ENCODE data around the gene ACR.

The ACR gene

GRCh38 chr22:50702261-50702671 lies 35.7 kb upstream of the ACR start:
- no peak overlapping the region for H4K91ac ChIP-seq (ENCODE audit: low read depth, low read length)
- H3K9me3 ChIP-seq (ENCODE audit: insufficient read depth, low read depth, low read length): peaks cover 4% of the 10 kb centered on the region
- no peak overlapping the region for H2AFZ ChIP-seq (ENCODE audit: insufficient read depth, low read length, poor library complexity)
- no peak overlapping the region for H3K4ac ChIP-seq (ENCODE audit: low read depth, low read length)
- no peak overlapping the region for H4K8ac ChIP-seq (ENCODE audit: low read depth, low read length)
- no peaks in the 10 kb centered on the region for H3K79me1 ChIP-seq (ENCODE audit: low read length)
- no peak overlapping the region for H3K9ac ChIP-seq (ENCODE audit: low read length)
- H3K4me2 ChIP-seq (ENCODE audit: low read length): no peak overlapping the region
- no peak for DNase-seq
- no CpG with 5 or more reads among the region's 7 CpGs for WGBS (ENCODE audit: extremely low coverage, insufficient coverage, insufficient read length)
- H3K36me3 ChIP-seq (ENCODE audit: control insufficient read depth in 1 of 2, insufficient read depth in 2 of 2, low read length in 2 of 2): no peaks in the 10 kb centered on the region
- no peak overlapping the region for H2BK120ac ChIP-seq (ENCODE audit: insufficient read depth, low read length, poor library complexity)
- no peak overlapping the region for H2BK12ac ChIP-seq (ENCODE audit: low read length)
- H4K12ac ChIP-seq (ENCODE audit: low read depth, low read length): no peak overlapping the region
- H3K18ac ChIP-seq (ENCODE audit: low read length): no peak overlapping the region
- H3K23ac ChIP-seq (ENCODE audit: low read length): no peak overlapping the region
- no peak overlapping the region for H3K27ac ChIP-seq (ENCODE audit: low read depth, low read length)
- no peaks in the 10 kb centered on the region for H3K79me2 ChIP-seq (ENCODE audit: control insufficient read depth, insufficient read depth, low read length, poor library complexity)
- peaks cover 5% of the 10 kb centered on the region for H3K27me3 ChIP-seq (ENCODE audit: insufficient read depth, low read length)
- H2BK5ac ChIP-seq (ENCODE audit: low read depth, low read length, poor library complexity): no peak overlapping the region
- no peak overlapping the region for H3K14ac ChIP-seq (ENCODE audit: low read length)
- peaks cover 7 to 8% of the 10 kb centered on the region in 2 experiments for H3K4me1 ChIP-seq (ENCODE audit: control insufficient read depth in 1 of 2, insufficient read depth in 2 of 2, low read length in 2 of 2)
- no peak overlapping the region for H2AK5ac ChIP-seq (ENCODE audit: low read length)
- no peak overlapping the region for H3K4me3 ChIP-seq (ENCODE audit: low read depth, low read length)

GRCh38 chr22:50702821-50703725 lies 34.9 kb upstream of the ACR start:
- Histone ChIP-seq H3K14ac (ENCODE audit: low read length) (no peak overlapping the region), H2BK120ac (ENCODE audit: insufficient read depth, low read length, poor library complexity) (no peak overlapping the region), H3K18ac (ENCODE audit: low read length) (no peak overlapping the region), H3K9me3 (ENCODE audit: insufficient read depth, low read depth, low read length) (peaks cover 4% of the 10 kb centered on the region), H3K79me2 (ENCODE audit: control insufficient read depth, insufficient read depth, low read length, poor library complexity) (no peaks in the 10 kb centered on the region), H2AK5ac (ENCODE audit: low read length) (no peak overlapping the region), H3K23ac (ENCODE audit: low read length) (no peak overlapping the region), H3K4me2 (ENCODE audit: low read length) (no peak overlapping the region), H2BK5ac (ENCODE audit: low read depth, low read length, poor library complexity) (no peak overlapping the region), H4K12ac (ENCODE audit: low read depth, low read length) (no peak overlapping the region), H3K79me1 (ENCODE audit: low read length) (no peaks in the 10 kb centered on the region), H3K9ac (ENCODE audit: low read length) (no peak overlapping the region), H3K27me3 (ENCODE audit: insufficient read depth, low read length) (peaks cover under 1% of the 10 kb centered on the region), H3K4me1 (ENCODE audit: control insufficient read depth in 1 of 2, insufficient read depth in 2 of 2, low read length in 2 of 2) (peaks cover 3 to 8% of the 10 kb centered on the region in 2 experiments), H2BK12ac (ENCODE audit: low read length) (no peak overlapping the region), H4K91ac (ENCODE audit: low read depth, low read length) (no peak overlapping the region), H4K8ac (ENCODE audit: low read depth, low read length) (no peak overlapping the region), H3K36me3 (ENCODE audit: control insufficient read depth in 1 of 2, insufficient read depth in 2 of 2, low read length in 2 of 2) (no peaks in the 10 kb centered on the region), H3K4me3 (ENCODE audit: low read depth, low read length) (no peak overlapping the region), H2AFZ (ENCODE audit: insufficient read depth, low read length, poor library complexity) (no peak overlapping the region), H3K27ac (ENCODE audit: low read depth, low read length) (no peak overlapping the region), H3K4ac (ENCODE audit: low read depth, low read length) (no peak overlapping the region)
- no CpG with 5 or more reads among the region's 20 CpGs for WGBS (ENCODE audit: extremely low coverage, insufficient coverage, insufficient read length)
- no peak for DNase-seq

GRCh38 chr22:50703726-50704509 lies 34.1 kb upstream of the ACR start:
- Histone ChIP-seq H3K18ac (ENCODE audit: low read length) (no peak overlapping the region), H3K4me2 (ENCODE audit: low read length) (no peak overlapping the region)

GRCh38 chr22:50704510-50705218 lies 33.3 kb upstream of the ACR start:
- Histone ChIP-seq H3K4ac (ENCODE audit: low read depth, low read length) (no peak overlapping the region), H3K27ac (ENCODE audit: low read depth, low read length) (no peak overlapping the region), H3K23ac (ENCODE audit: low read length) (no peak overlapping the region), H3K79me2 (ENCODE audit: control insufficient read depth, insufficient read depth, low read length, poor library complexity) (no peaks in the 10 kb centered on the region), H3K9ac (ENCODE audit: low read length) (no peak overlapping the region), H3K4me1 (ENCODE audit: control insufficient read depth in 1 of 2, insufficient read depth in 2 of 2, low read length in 2 of 2) (peaks cover 3 to 8% of the 10 kb centered on the region in 2 experiments), H3K14ac (ENCODE audit: low read length) (no peak overlapping the region), H3K4me3 (ENCODE audit: low read depth, low read length) (no peak overlapping the region), H2AFZ (ENCODE audit: insufficient read depth, low read length, poor library complexity) (no peak overlapping the region), H3K9me3 (ENCODE audit: insufficient read depth, low read depth, low read length) (peaks cover 2% of the 10 kb centered on the region), H3K4me2 (ENCODE audit: low read length) (no peak overlapping the region), H2BK12ac (ENCODE audit: low read length) (no peak overlapping the region), H4K91ac (ENCODE audit: low read depth, low read length) (no peak overlapping the region), H2BK120ac (ENCODE audit: insufficient read depth, low read length, poor library complexity) (no peak overlapping the region), H2AK5ac (ENCODE audit: low read length) (no peak overlapping the region), H4K8ac (ENCODE audit: low read depth, low read length) (no peak overlapping the region), H4K12ac (ENCODE audit: low read depth, low read length) (no peak overlapping the region), H2BK5ac (ENCODE audit: low read depth, low read length, poor library complexity) (no peak overlapping the region), H3K27me3 (ENCODE audit: insufficient read depth, low read length) (no peaks in the 10 kb centered on the region), H3K79me1 (ENCODE audit: low read length) (no peaks in the 10 kb centered on the region), H3K18ac (ENCODE audit: low read length) (no peak overlapping the region), H3K36me3 (ENCODE audit: control insufficient read depth in 1 of 2, insufficient read depth in 2 of 2, low read length in 2 of 2) (no peaks in the 10 kb centered on the region)
- WGBS (ENCODE audit: extremely low coverage, insufficient coverage, insufficient read length): no CpG with 5 or more reads among the region's 37 CpGs
- no peak for DNase-seq

More at GRCh38 chr22:50703726-50704509, 34.1 kb upstream of the ACR start:
- no peak overlapping the region for H3K27ac ChIP-seq (ENCODE audit: low read depth, low read length)
- H3K79me2 ChIP-seq (ENCODE audit: control insufficient read depth, insufficient read depth, low read length, poor library complexity): no peaks in the 10 kb centered on the region
- H3K36me3 ChIP-seq (ENCODE audit: control insufficient read depth in 1 of 2, insufficient read depth in 2 of 2, low read length in 2 of 2): no peaks in the 10 kb centered on the region
- no peak overlapping the region for H3K9ac ChIP-seq (ENCODE audit: low read length)
- no peak overlapping the region for H3K4me3 ChIP-seq (ENCODE audit: low read depth, low read length)
- no peak overlapping the region for H4K91ac ChIP-seq (ENCODE audit: low read depth, low read length)
- H3K27me3 ChIP-seq (ENCODE audit: insufficient read depth, low read length): no peaks in the 10 kb centered on the region
- no peak overlapping the region for H3K23ac ChIP-seq (ENCODE audit: low read length)
- no CpG with 5 or more reads among the region's 36 CpGs for WGBS (ENCODE audit: extremely low coverage, insufficient coverage, insufficient read length)
- H2BK120ac ChIP-seq (ENCODE audit: insufficient read depth, low read length, poor library complexity): no peak overlapping the region
- no peak overlapping the region for H3K14ac ChIP-seq (ENCODE audit: low read length)
- no peak overlapping the region for H4K12ac ChIP-seq (ENCODE audit: low read depth, low read length)
- no peak overlapping the region for H2BK12ac ChIP-seq (ENCODE audit: low read length)
- H2AK5ac ChIP-seq (ENCODE audit: low read length): no peak overlapping the region
- no peak overlapping the region for H4K8ac ChIP-seq (ENCODE audit: low read depth, low read length)
- peaks cover 3% of the 10 kb centered on the region for H3K9me3 ChIP-seq (ENCODE audit: insufficient read depth, low read depth, low read length)
- no peak overlapping the region for H2AFZ ChIP-seq (ENCODE audit: insufficient read depth, low read length, poor library complexity)
- no peak for DNase-seq
- H3K79me1 ChIP-seq (ENCODE audit: low read length): no peaks in the 10 kb centered on the region
- H3K4me1 ChIP-seq (ENCODE audit: control insufficient read depth in 1 of 2, insufficient read depth in 2 of 2, low read length in 2 of 2): peaks cover 3 to 8% of the 10 kb centered on the region in 2 experiments
- H2BK5ac ChIP-seq (ENCODE audit: low read depth, low read length, poor library complexity): no peak overlapping the region
- no peak overlapping the region for H3K4ac ChIP-seq (ENCODE audit: low read depth, low read length)
